B cell (primary cell): Measurements from ENCODE around the gene MAP3K6. TPM values are rescaled to one million over a fixed set of nuclear protein-coding genes. Genes with fewer than 3 reads are reported as not detected.

ENCODE experiments used
- ATAC-seq: fragments of 200-7000 bp; cut with Tn5 transposase; one replicate; pipeline ENCODE4 v1.10.0; 2021; ENCODE audit warnings: low read depth, mild to moderate bottlenecking, moderate number of reproducible peaks, moderate library complexity
- CTCF ChIA-PET: fragments of 350-600 bp; sonication (Branson Sonifier 250); formaldehyde crosslinking; loops from one replicate; lab custom pipeline; 2021; ENCODE audit warnings: antibody characterized with exemption, inconsistent platforms; lab: Charles Lee
- POLR2A ChIA-PET: fragments of 350-600 bp; sonication (Branson Sonifier 250); formaldehyde crosslinking; loops from one replicate; lab custom pipeline; 2021; ENCODE audit warnings: antibody characterized with exemption; lab: Charles Lee
- DNase-seq: peaks from one replicate; pipeline ENCODE4 v3.0.0; 2013
- H2AFZ ChIP-seq: 2 replicates; pipeline ENCODE4 v1.6.1; 2012; ENCODE audit warnings: mild to moderate bottlenecking, low read depth, low read length; ENCODE audit not compliant: insufficient read depth, poor library complexity, severe bottlenecking
- H3K27ac ChIP-seq, 2 donors: 1 replicate in 1 of 2; 2 replicates in 1 of 2; pipeline ENCODE4 v1.5.1; 2012 to 2013; ENCODE audit warnings: low read length in 2 of 2, mild to moderate bottlenecking in 2 of 2, moderate library complexity in 1 of 2
- H3K27me3 ChIP-seq, 4 experiments: fragments of 200-600 bp in 1 of 4; sonication (generic) in 1 of 4; replicated peaks in 1 of 4; 1 replicate in 2 of 4; 2 replicates in 2 of 4; pipeline versions ENCODE4 v1.6.1 to v1.7.0; 2013 to 2016; ENCODE audit warnings: low read length in 3 of 4, mild to moderate bottlenecking in 2 of 4, mixed read lengths in 1 of 4, moderate library complexity in 1 of 4; ENCODE audit not compliant: insufficient read depth in 4 of 4, control insufficient read depth in 3 of 4; ENCODE audit errors: control extremely low read depth in 1 of 4
- H3K36me3 ChIP-seq, 2 experiments: replicated peaks in 1 of 2; 1 replicate in 1 of 2; 2 replicates in 1 of 2; pipeline versions ENCODE4 v1.6.1 to v1.7.1; 2013; ENCODE audit warnings: low read length in 1 of 2; ENCODE audit not compliant: insufficient read depth in 2 of 2, control insufficient read depth in 1 of 2; ENCODE audit errors: control extremely low read depth in 1 of 2, extremely low read depth in 1 of 2
- H3K4me1 ChIP-seq, 2 donors: fragments of 200-600 bp in 1 of 2; sonication (generic) in 1 of 2; 1 replicate in 1 of 2; 2 replicates in 1 of 2; pipeline versions ENCODE4 v1.5.1 to v1.6.1; 2013 to 2017; ENCODE audit warnings: low read length in 2 of 2; ENCODE audit not compliant: control insufficient read depth in 2 of 2, insufficient read depth in 2 of 2
- H3K4me2 ChIP-seq: replicated peaks from 2 replicates; pipeline ENCODE3; 2012; ENCODE audit warnings: mild to moderate bottlenecking, low read depth, low read length; ENCODE audit not compliant: poor library complexity, severe bottlenecking
- H3K4me3 ChIP-seq, 5 experiments: fragments of 200-600 bp in 1 of 5; sonication (generic) in 1 of 5; 1 replicate in 3 of 5; 2 replicates in 2 of 5; pipeline versions ENCODE4 v1.5.1 to v1.7.0; 2011 to 2016; ENCODE audit warnings: low read length in 4 of 5, mild to moderate bottlenecking in 4 of 5, low read depth in 2 of 5, control low read depth in 1 of 5, moderate library complexity in 1 of 5; ENCODE audit not compliant: insufficient read depth in 1 of 5; ENCODE audit errors: control extremely low read depth in 1 of 5, extremely low read depth in 1 of 5
- H3K79me2 ChIP-seq: fragments of 200-600 bp; sonication (generic); one replicate; pipeline ENCODE4 v1.6.0; 2016; ENCODE audit warnings: low read length; ENCODE audit not compliant: control insufficient read depth, insufficient read depth
- H3K9ac ChIP-seq: fragments of 200-600 bp; sonication (generic); 2 replicates; pipeline ENCODE4 v1.6.1; 2017; ENCODE audit warnings: mild to moderate bottlenecking, low read length, moderate library complexity
- H3K9me3 ChIP-seq, 3 donors: one replicate each; pipeline versions ENCODE4 v1.6.1 to v1.7.1; 2013; ENCODE audit warnings: low read length in 2 of 3; ENCODE audit not compliant: control insufficient read depth in 2 of 3, insufficient read depth in 1 of 3; ENCODE audit errors: control extremely low read depth in 1 of 3
- H4K20me1 ChIP-seq: 2 replicates; pipeline ENCODE4 v1.6.0; 2012; ENCODE audit warnings: mild to moderate bottlenecking, low read length; ENCODE audit not compliant: insufficient read depth, control insufficient read depth, poor library complexity, severe bottlenecking
- H3K27ac Mint-ChIP-seq: one replicate; pipeline ENCODE4 v1.8.0; 2021; ENCODE audit warnings: mixed read lengths
- H3K27me3 Mint-ChIP-seq: one replicate; pipeline ENCODE4 v1.8.0; 2021; ENCODE audit warnings: mixed read lengths
- H3K4me1 Mint-ChIP-seq: one replicate; pipeline ENCODE4 v1.8.0; 2021; ENCODE audit warnings: mixed read lengths
- H3K4me3 Mint-ChIP-seq: one replicate; pipeline ENCODE4 v1.8.0; 2021; ENCODE audit warnings: mixed read lengths
- H3K9me3 Mint-ChIP-seq: one replicate; pipeline ENCODE4 v1.8.0; 2022; ENCODE audit warnings: mixed read lengths; ENCODE audit not compliant: insufficient read depth
- EZH2 ChIP-seq: IDR thresholded peaks from 2 replicates; pipeline ENCODE4 v1.6.1; 2012; ENCODE audit warnings: borderline replicate concordance, low read depth, mild to moderate bottlenecking, moderate library complexity, low read length; ENCODE audit not compliant: insufficient read depth, poor library complexity, severe bottlenecking
- WGBS: methylation state at CpG from one replicate; pipeline ENCODE4 v1.1.5; 2013; ENCODE audit warnings: missing lambda C conversion rate; ENCODE audit not compliant: insufficient coverage; 5-methylcytosine and 5-hydroxymethylcytosine counted together
- intact Hi-C: fragments of 100-400 bp; cut with micrococcal nuclease; formaldehyde crosslinking; loops from one replicate; pipeline ENCODE4 v1.10.0; 2022
- polyA plus RNA-seq: library from polyadenylated mRNA; depleted of rRNA; stranded (reverse); fragments of >200 nt; gene quantifications from 2 replicates; pipeline ENCODE4 v1.2.3, GENCODE V29; 2012
- total RNA-seq, 2 donors: library from RNA; stranded (reverse); fragments of 120-200 nt in 1 of 2; gene quantifications; 1 replicate in 1 of 2; 2 replicates in 1 of 2; pipeline versions ENCODE4 v1.2.3 to v1.2.4, GENCODE V29; 2013 to 2022
- TF ChIP-seq, protein P1 (sequence below): fragments of 200-600 bp; IDR thresholded peaks from one replicate; pipeline ENCODE4 v1.8.0; 2022; ENCODE audit warnings: antibody characterized with exemption, mild to moderate bottlenecking

Gene MAP3K6
- total and polyA plus RNA-seq, 2 donors (not counting 1 experiment from before 2014, with no cell fraction given), result 9.4 to 11.0 TPM

DNA sequence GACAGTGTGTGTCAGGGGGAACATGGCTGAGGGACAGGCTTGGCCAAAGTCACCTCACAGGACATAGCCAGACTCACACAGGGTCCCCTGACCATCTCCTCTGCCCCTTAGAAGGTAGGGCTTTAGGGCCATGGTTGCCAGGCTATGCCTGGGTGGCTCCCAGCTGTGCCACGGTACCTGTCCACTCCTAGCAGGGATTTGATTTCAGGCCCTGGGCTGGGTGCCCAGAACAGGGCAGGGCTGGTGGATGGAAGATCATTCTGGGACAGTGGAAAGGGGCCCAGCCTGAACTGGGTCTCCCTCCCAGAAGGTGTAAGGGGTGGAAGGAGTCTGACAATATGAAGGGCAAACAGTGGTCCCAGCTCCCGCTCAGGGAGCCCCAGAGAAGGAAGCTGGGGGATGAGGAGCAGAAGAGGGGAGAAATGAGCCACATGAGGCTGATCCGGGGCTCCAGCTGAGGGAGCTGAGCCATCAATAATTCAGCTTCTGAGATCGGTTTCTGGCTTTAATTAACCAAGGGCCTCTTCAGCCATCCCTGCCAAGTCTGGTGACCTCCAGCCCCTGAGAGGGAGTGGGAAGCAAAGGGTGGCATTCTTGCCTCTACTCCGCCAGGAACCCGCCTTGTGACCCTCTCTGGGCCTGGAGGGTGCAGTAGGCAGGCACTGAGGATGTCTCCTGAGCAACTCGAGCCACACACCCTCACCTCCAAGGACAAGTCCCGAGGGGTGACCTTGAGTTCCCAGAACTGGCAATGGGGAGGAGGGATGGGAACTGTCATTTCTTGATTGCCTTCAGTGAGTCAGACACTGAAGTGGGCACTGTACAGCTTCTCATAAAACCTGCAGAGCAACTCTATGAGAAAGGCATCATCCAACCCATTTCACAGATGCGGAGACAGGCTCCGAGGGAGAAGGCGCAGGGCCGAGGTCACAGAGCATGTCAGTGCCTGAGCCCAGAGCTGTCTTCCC, 14.3 kb upstream of the MAP3K6 start:
- Histone ChIP-seq H2AFZ (no peak overlapping the region), H3K9ac (no peak overlapping the region), H3K27me3 (no peaks in the 10 kb centered on the region), H3K27ac (no peak overlapping the region), H3K36me3 (no peaks in the 10 kb centered on the region), H3K4me2 (no peak overlapping the region), H3K79me2 (no peaks in the 10 kb centered on the region), H3K4me3 (no peak overlapping the region), H4K20me1 (no peaks in the 10 kb centered on the region), H3K4me1 (peaks cover 8 to 12% of the 10 kb centered on the region in 2 donors), H3K9me3 (peaks cover 0 to 4% (median 0%) of the 10 kb centered on the region in 3 donors)
- H3K4me3 Mint-ChIP-seq, result no peak overlapping the region
- DNase-seq, result no peak
- H3K9me3 Mint-ChIP-seq, result no peaks in the 10 kb centered on the region
- H3K27ac Mint-ChIP-seq, result no peak overlapping the region
- ChIA-PET CTCF (interaction anchor here (1.6 to 2.4 kb wide), 5 partner anchors 10 to 228 kb away, joined by 4 to 13 read pairs (median 9); no protein-coding TSS in a partner anchor), POLR2A (interaction anchor here (1.5 kb wide), 1 partner anchor 23 kb away, joined by 3 read pairs; no protein-coding TSS in a partner anchor)
- no peak for TF ChIP-seq EZH2
- TF ChIP-seq, protein P1, sequence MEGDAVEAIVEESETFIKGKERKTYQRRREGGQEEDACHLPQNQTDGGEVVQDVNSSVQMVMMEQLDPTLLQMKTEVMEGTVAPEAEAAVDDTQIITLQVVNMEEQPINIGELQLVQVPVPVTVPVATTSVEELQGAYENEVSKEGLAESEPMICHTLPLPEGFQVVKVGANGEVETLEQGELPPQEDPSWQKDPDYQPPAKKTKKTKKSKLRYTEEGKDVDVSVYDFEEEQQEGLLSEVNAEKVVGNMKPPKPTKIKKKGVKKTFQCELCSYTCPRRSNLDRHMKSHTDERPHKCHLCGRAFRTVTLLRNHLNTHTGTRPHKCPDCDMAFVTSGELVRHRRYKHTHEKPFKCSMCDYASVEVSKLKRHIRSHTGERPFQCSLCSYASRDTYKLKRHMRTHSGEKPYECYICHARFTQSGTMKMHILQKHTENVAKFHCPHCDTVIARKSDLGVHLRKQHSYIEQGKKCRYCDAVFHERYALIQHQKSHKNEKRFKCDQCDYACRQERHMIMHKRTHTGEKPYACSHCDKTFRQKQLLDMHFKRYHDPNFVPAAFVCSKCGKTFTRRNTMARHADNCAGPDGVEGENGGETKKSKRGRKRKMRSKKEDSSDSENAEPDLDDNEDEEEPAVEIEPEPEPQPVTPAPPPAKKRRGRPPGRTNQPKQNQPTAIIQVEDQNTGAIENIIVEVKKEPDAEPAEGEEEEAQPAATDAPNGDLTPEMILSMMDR, result no peak
- intact Hi-C loops, result no loop called here
- peaks cover 8% of the 10 kb centered on the region for H3K4me1 Mint-ChIP-seq
- H3K27me3 Mint-ChIP-seq, result peaks cover 4% of the 10 kb centered on the region
- ATAC-seq, result no peak
- 91% methylated on average over 10 of the region's 12 CpGs for WGBS

- WGBS, result 100% methylated on average over 1 of the region's 4 CpGs
- Histone ChIP-seq H3K9ac (no peak overlapping the region), H3K27me3 (no peaks in the 10 kb centered on the region), H3K4me3 (no peak overlapping the region), H2AFZ (no peak overlapping the region), H3K9me3 (peaks cover 0 to 4% (median 0%) of the 10 kb centered on the region in 3 donors), H3K27ac (no peak overlapping the region), H3K36me3 (no peaks in the 10 kb centered on the region), H4K20me1 (no peaks in the 10 kb centered on the region), H3K4me1 (peaks cover 8 to 12% of the 10 kb centered on the region in 2 donors), H3K79me2 (no peaks in the 10 kb centered on the region), H3K4me2 (no peak overlapping the region)
- H3K27ac Mint-ChIP-seq, result no peak overlapping the region
- no peaks in the 10 kb centered on the region for H3K9me3 Mint-ChIP-seq
- DNase-seq (no peak), ATAC-seq (no peak)
- H3K27me3 Mint-ChIP-seq, result peaks cover 4% of the 10 kb centered on the region
- H3K4me3 Mint-ChIP-seq, result no peak overlapping the region
- intact Hi-C loops, result no loop called here
- POLR2A ChIA-PET, result no interaction called here
- peaks cover 8% of the 10 kb centered on the region for H3K4me1 Mint-ChIP-seq
- CTCF ChIA-PET, result interaction anchor here (0.6 kb wide), 1 partner anchor 83 kb away, joined by 3 read pairs; no protein-coding TSS in a partner anchor
- TF ChIP-seq EZH2, result no peak
- TF ChIP-seq, protein P1, result no peak
These were observed 13.5 kb upstream of the MAP3K6 start for GRCh38 chr1:27380224-27380623.
